HG03432 (cell line): ENCODE data around the gene AGR3.

Experiments used
- ATAC-seq: cut with Tn5 transposase; IDR thresholded peaks from one replicate; pipeline ENCODE4 v1.9.1; 2021; ENCODE audit warnings: mild to moderate bottlenecking, moderate library complexity; ENCODE audit not compliant: unreplicated experiment

AGR3 gene

GRCh38 chr7:16881844-16882243, at the start of gene AGR3:
Gene AGR3 (minus strand): TSS chr7:16881983. CDS start chr7:16878618, 3,365 bp downstream.
- no peak for ATAC-seq

- no peak for ATAC-seq
Measured at GRCh38 chr7:16930946-16931345, 49.2 kb upstream of the AGR3 start.

GRCh38 chr7:16929146-16929762, 47.5 kb upstream of the AGR3 start:
- ATAC-seq = peak; percentile 89

GRCh38 chr7:16926861-16927260, 45.1 kb upstream of the AGR3 start:
- no peak for ATAC-seq

- ATAC-seq = peak; percentile 52
Measured at GRCh38 chr7:16926283-16926682, 44.5 kb upstream of the AGR3 start.

GRCh38 chr7:16925609-16926008, 43.8 kb upstream of the AGR3 start:
- no peak for ATAC-seq

GRCh38 chr7:16923019-16923418, 41.2 kb upstream of the AGR3 start:
- no peak for ATAC-seq

GRCh38 chr7:16921644-16922257, 40.0 kb upstream of the AGR3 start:
- no peak for ATAC-seq

GRCh38 chr7:16921151-16921550, 39.4 kb upstream of the AGR3 start:
- no peak for ATAC-seq

GRCh38 chr7:16919440-16919839, 37.7 kb upstream of the AGR3 start:
- ATAC-seq = no peak

- no peak for ATAC-seq
Measured at GRCh38 chr7:16918288-16918895, 36.6 kb upstream of the AGR3 start.

GRCh38 chr7:16916738-16917137, 35.0 kb upstream of the AGR3 start:
- no peak for ATAC-seq

GRCh38 chr7:16916105-16916639, 34.4 kb upstream of the AGR3 start:
- peak; percentile 49 for ATAC-seq

- ATAC-seq = no peak
Measured at GRCh38 chr7:16915405-16915804, 33.6 kb upstream of the AGR3 start.

GRCh38 chr7:16914771-16915170, 33.0 kb upstream of the AGR3 start:
- no peak for ATAC-seq

GRCh38 chr7:16913643-16914042, 31.9 kb upstream of the AGR3 start:
- ATAC-seq = no peak

GRCh38 chr7:16912540-16912939, 30.8 kb upstream of the AGR3 start:
- ATAC-seq = no peak

GRCh38 chr7:16908561-16908960, 26.8 kb upstream of the AGR3 start:
- ATAC-seq = no peak

GRCh38 chr7:16905300-16906044, 23.7 kb upstream of the AGR3 start:
- no peak for ATAC-seq

GRCh38 chr7:16904076-16904475, 22.3 kb upstream of the AGR3 start:
- no peak for ATAC-seq

- ATAC-seq = no peak
Measured at GRCh38 chr7:16900209-16900768, 18.5 kb upstream of the AGR3 start.
